ENCODE measurements around the gene NIF3L1.
A peak's percentile ranks its signal among the peaks of the same experiment; 100 is the strongest.

The NIF3L1 gene, protein sequence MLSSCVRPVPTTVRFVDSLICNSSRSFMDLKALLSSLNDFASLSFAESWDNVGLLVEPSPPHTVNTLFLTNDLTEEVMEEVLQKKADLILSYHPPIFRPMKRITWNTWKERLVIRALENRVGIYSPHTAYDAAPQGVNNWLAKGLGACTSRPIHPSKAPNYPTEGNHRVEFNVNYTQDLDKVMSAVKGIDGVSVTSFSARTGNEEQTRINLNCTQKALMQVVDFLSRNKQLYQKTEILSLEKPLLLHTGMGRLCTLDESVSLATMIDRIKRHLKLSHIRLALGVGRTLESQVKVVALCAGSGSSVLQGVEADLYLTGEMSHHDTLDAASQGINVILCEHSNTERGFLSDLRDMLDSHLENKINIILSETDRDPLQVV

DNA sequence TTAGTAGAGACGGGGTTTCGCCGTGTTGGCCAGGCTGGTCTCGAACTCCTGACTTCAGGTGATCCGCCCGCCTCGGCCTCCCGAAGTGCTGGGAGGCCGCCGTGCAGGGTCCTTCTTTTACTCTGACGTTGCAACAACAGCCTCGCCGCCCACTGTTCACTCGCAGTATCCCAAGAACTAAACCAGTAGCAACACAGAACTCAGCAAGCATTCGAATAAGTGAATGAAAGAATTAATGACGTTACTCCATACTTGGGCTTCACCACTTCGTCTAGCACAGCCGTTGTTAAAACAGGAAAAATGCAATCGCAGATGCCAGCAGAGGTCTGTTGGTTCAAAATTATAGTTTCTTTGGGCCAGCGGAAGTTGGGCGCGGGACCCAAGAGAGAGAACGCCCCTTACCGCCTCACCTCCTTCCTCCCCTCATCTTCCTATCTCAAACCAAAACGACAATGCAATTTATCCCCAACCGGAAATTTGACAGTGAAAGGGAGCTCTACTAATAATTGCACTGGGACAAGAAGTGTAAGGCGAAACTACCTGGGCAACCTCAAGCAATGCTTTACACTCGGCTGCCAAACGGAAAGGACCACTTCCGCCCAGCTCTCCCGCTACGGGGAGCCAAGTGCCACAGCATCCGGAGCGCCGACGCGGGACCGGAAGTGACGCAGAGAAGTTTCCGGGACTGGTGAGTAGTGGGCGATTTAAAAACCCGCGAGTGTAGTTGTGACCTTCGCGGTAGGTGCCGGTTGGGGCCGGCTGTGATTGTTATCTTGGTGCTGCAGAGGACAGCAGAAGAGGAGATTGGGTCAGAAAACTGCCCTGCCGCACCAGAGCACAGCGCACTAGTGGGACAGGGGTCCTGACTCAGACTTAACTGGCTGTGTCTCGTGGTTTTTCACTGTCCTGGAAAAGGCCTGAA lies at the start of gene NIF3L1, which contains the start of gene PPIL3:
NIF3L1 (plus strand) TSS at position 668 of the 922 bp plus-strand sequence. CDS start 2,573 bp downstream, outside the sequence.
PPIL3 (minus strand) TSS at position 374 of the 922 bp plus-strand sequence. CDS start 1,462 bp downstream, outside the sequence.
- peak; percentile 53 to 96 (median 88) for DNase-seq

DNA sequence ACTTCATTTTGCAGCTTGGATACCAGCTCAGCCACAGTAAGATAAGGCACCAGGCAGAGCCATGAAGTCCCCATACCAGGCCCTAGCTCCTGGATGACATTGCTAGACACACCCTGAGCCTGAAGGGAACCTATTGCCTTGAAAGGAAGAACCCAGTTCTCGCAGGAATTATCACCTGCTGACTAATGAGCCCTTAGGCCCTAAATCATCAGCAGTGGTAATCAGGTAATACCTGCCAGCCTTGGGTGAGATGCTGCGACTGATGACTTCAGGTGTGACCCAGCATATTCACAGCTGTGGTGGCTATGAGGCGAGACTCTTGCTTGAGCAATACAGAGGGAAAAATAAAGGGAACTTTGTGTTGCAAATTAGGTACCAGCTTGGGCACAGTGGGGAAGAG lies 49.7 kb upstream of the NIF3L1 start:
- DNase-seq: no peak

DNA sequence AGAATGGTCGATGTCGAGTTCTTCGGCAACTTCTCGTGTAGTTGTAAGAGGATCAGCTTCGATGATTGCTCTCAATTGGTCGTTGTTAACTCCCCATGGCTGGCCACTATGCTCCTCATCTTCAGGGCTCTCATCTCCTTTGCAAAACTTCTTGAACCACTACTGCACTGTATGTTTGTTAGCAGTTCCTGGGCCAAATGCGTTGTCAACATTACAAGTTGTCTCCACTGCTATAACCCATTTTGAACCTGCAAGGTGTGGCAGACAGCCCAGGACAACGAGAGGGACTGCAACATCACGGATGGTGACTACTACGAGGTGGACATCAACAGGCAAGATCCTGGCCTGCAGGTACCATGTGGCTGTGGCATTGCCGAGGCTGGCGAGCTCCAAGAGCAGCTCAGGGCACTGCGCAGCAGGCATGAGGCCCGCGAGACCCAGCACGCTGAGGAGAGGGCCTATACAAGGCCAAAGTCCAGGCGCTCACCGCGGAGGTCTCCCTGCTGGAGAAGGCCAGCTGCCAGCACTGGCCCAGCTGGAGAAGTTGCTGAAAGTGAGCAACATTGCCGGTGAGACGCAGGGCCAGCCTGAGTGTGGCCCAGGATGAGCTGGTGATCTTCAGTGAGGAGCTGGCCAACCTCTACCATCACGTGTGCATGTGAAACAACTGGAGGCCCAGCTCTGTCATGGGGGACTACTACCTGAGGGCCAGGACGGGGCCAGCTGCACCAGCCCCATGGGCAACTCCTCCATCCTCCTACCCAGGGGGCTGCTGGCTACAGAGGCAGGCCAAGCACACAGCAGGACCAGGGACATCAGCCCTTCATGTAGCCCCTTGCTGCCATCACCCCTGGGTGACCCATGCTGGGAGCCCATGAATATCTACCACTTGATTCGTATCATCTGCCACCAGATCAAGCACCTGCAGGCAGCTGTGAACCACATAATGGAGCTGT lies 44.9 kb upstream of the NIF3L1 start:
- no peak for DNase-seq

DNA sequence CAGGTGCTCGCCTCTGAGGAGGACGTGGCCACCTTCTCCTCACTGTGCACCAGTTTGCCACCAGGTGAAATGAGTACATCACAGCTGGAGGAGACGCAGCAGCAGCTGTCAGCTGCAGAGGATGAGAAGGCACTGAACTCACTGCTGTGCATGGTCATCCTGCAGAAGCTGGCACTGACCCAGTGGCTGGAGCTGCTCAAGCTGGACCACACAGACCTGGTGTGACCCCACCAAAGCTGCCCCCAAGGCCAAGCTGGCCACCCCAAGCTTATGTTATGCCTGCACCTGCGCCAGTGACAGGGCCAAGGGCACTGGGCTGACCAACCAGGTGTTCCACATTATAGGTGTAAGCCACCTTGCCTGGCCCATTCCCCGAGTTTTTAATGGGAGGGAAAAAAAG lies 44.0 kb upstream of the NIF3L1 start:
- DNase-seq: no peak

DNA sequence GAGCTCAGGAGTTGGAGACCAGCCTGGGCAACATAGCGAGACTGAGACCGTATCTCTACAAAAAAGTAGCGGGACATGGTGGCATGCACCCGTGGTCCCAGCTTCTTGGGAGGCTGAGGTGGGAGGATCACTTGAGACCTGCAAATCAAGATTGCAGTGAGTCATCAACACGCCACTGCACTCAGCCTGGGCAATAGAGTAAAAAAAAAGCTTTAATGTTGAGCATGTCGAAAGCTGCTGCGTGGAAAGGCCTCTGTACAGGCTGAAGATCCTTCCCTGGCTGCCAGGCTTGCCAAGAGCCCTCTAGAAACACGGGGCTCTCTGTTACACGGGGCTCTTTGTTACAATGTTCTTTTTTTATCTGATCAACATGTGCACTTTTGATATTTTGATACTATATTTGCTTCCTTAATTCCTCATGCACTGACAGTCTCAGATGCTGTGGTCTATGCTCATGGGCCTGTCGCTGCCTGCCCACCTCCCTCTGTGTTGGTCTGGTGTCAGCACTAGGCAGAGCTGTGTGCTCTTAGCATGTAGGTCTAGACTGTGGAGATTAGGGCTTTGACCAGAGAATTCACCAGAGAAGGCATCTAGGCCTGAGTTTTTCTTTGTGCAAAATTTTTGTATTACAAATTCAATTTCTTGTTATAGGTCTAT lies 43.4 kb upstream of the NIF3L1 start:
- no peak for DNase-seq

DNA sequence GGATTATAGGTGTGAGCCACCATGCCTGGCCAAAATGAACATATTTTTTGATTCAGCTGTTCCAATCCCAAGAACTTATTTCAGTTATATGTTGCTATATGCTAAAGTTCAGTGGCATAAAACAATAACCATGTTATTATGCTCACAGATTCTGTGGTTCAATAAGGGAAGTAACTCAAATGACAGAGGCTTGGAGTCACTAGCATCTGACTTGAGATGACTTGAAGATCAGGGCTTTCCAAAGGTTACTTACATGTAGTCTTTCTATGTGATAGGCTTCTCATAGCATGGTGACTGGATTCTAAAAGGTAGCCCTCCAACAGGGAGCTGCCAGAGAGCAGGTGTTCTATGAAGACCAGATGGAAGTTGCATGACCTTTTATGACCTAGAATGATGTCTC lies 41.9 kb upstream of the NIF3L1 start:
- no peak for DNase-seq

DNA sequence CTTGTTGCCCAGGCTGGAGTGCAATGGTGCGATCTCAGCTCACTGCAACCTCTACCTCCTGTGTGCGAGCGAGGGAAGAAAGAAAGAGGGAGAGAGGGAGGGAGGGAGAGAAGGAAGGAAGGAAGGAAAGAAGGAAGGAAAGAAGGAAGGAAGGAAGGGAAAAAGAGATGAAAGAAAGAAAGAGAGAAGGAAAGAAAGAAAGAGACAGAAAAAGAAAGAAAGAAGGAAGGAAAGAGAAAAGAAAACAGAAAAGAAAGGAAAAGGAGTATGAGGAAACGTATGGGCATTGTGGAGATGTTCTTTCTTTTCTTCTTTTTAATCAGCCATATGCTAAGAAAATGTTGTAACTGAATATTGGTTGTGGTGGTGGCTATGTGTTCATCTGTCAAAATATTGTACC lies 41.2 kb upstream of the NIF3L1 start:
- DNase-seq: no peak

DNA sequence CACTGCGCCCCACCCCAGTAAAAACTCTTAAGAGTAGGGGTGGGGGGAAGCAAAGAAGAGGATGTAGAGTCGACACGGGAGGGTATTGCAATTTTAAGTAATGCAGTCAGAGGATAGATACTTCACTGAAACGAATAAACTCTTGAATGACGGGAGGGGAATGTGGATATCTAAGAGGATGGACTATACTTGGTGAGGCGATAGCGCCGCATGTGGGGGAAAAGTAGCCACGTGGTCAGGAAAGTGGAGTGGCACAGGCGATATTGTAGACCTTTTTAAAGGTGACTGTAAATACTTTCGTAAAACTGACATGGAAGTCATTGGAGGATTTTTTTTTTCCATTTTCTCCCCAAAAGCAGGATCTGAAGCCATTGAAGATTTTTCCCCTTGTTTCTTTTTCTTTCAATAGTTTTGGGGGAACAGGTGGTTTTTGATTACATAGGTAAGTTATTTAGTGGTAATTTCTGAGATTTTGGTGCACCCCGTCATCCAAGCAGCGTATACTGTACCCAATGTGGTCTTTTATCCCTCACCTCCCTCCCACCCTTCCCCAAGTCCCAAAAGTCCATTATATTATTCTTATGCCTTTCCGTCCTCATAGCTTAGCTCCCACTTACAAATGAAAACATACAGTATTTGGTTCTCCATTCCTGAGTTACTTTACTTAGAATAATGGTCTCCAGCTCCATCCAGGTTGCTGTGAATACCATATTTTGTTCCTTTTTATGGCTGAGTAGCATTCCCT lies 38.5 kb upstream of the NIF3L1 start:
- no peak for DNase-seq

DNA sequence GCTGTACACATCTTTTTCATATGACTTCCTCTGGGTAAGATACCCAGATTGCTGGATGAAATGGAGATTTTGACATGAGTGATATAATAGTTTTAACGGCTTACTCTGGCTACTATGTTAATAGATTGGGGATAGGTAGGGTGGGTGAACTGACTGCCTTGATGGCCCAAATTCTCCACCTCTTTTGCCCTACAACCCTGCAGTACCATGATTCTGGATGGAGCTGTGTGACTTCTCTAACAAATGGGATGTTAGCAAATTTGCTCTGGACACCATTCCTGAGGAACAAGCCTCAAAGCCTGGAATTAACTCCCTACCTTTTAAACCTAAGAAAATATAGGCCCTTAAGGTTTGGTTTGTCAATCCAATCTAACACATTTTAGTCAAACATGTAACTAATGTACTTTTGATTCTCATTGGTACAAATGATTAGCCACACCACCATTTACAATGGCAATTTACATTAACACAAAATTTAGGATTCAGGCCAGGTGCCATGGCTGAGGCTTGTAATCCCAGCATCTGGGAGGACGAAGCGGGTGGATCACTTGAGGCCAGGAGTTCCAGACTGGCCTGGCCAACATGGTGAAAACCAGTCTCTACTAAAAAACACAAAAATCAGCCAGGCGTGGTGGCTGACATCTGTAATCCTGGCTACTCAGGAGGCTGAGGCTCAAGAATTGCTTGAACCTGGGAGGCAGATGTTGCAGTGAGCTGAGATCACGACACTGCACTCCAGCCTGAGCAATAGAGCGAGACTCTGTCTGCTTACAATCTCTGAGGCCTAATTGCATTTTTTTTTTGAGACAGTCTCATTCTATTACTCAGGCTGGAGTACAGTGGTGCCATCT lies 37.5 kb upstream of the NIF3L1 start:
- no peak for DNase-seq

DNA sequence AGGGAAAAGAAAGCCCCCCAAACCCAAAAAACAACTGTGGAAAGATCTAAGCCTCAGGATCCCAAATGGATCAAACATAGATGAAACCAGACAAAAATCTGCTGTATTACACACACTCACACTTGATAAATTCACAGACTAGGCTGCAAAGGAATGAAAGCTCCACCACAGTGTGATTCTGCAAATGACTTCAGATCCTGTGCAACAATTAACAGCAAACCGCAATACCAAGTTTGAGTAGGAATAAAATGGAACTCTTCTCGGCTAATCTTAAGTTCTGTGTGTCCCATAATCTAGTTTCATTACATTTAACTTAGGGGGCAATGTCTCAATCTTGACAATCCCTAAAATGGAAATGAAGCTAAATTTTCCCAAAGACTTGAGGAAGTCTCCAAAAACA lies 36.6 kb upstream of the NIF3L1 start:
- no peak for DNase-seq

DNA sequence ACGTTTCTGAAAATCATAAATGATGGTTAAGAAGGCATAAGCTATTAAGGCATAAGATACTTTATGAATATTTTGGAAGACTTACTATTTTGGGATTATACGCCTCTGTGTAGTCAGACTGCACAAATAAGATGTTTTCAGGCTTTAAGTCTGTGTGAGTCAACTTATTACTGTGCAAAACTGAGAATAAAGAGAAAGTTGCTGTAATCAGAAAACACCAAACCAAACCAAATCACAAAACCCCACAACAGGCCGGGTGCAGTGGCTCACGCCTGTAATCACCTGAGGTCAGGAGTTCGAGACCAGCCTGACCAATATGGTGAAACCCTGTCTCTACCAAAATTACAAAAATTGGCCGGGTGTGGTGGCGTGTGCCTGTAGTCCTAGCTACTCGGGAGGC lies 32.4 kb upstream of the NIF3L1 start:
- DNase-seq: no peak

DNA sequence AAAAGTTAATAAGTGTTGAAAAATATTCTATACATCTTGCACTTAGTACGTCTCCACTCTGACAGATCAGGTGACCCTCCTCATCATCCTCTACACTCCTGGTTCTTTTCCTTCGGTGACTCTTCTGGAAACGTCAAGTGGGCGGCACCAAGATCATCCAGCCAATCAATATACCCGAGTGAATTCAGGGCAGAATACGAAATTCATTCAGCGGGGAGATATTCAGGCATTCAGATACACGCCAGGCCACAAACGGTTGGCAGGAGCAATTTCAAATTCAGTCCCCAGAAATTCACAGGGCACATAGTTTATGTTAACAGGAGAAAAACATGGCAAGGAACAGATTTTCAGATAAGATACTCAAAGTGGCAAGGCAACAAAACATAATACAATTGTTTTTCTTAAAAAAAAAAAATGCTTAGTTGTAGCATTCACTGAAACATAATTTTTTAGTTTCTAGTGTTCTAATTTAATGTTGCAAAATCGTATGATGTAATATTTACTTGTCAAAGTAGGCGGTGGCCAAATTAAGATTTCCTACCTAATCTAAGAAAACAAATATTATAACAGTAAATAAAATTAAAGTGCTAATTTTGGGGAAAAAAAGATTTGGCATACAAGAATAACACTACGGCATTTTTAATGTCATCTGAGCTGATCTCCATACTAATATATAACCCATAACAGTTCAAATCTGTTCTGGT lies 28.9 kb upstream of the NIF3L1 start:
- DNase-seq: peak in 9 of 56 donors; percentile 1 to 38 (median 9)

DNA sequence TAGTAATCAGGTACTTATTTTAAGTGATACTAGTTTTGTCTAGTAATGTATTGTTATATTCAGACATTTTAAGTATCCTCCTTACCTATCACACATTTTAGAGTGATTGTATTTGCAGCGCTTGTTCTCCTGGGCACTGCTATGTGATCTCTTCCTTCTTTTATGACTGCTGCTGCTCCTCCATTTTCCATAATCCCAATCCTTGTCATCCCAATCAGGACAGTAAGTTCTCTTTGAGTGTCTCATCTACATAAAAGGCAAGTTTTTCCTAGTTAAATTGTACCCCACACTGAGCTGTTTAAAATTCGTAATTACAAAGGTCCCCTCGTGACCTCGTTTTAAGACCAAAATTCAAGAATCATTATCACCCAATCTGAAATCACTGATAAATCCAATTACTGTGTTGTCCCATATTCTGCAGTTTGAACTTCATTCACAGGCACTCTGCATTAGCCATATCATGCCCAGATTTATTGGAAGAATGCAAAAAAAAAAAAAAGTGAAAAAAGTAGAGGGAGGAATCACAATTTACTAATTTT lies 27.5 kb upstream of the NIF3L1 start:
- DNase-seq: no peak

DNA sequence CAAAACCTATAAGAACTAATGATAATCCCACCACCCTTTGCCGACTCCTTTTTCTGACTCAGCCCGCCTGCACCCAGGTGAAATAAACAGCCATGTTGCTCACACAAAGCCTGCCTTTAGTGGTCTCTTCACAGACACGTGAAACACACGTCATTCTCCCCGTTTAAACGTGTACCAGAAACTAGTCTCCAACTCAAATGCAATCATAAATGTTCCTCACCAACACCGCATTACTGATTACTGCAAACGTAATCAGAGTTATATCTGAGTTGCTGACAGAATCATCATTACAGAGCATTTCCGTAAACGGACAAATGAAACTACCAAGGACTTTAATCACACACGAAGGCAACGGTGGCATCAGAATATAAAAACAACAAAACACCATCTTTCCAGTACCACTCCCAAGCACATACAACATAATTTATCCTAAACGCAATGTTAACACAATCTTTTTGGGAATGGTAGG lies 26.6 kb upstream of the NIF3L1 start:
- peak in 10 of 56 donors; percentile 9 to 20 (median 14) for DNase-seq

DNA sequence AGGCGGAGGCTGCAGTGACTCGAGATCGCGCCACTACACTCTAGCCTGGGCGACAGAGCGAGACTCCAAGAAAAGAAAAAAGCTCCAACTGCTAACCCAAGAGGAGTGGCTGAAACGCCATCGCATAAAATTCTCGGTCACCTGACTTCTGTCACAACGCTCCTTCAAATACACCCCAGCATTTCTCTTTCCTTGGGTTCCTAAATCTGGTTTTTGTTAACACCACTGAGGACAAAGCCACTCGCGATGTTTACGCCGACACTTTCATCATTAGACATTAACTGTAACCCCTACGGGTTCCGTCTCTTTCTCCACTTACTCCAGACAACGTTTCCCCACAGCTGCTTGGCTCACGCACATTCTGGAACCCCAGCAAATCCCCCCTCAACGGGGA lies 25.4 kb upstream of the NIF3L1 start:
- peak in 13 of 56 donors; percentile 20 to 74 (median 44) for DNase-seq

DNA sequence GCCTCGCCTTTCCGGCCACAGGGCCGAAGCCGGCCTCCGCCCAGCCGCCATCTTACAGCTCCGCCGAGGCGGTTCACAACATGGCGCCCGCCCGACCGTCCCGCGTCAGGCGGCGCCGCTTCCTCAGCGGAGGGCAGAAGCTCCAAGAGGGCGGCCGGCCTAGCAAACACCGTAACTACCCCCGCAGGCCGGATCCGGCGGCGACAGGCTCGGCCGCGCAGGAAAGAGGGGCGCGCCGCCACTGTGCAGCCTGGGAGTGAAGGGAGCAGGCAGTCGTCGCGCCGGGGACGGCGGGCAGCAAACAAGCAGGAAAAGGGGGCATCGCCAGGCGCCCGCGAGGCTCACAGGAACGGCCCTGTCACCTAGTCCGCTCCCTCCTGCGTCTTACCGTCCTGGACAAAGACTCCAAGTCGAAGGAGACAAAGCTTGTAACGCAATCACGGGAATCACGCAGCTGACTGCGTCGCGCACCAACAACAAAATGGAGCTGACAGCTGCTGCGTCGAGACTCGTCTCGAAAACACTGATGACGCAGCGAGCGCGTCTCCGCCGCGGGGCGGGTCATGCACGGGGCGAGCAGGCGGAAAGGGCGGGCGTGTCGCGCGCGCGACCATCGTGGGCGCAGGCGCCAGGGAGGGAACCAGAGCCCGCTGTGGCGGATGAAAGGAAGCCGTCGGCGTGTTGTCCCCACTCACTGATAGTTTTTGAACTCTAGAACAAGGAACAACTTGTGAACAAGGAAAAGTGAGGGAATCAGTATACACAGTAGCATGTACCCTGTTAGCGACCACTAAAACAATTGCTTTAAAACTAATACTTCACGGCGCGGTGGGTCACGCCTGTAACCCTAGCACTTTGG lies 24.8 kb upstream of the NIF3L1 start, which contains the start of gene CLK1:
CLK1 (minus strand) TSS at position 483 of the 859 bp plus-strand sequence. CDS start 2,796 bp downstream, outside the sequence.
- DNase-seq: peak; percentile 73 to 98 (median 92)

Data from amygdala (tissue), 56 donors.